Activated T-helper 1 cell treated with Interleukin-2 at 50 U/mL for 16 hours (primary cell): ENCODE measurements around the gene WHRN.

ENCODE experiments used
- DNase-seq: peaks from one replicate; pipeline ENCODE4 v3.0.0-alpha.2; 2020; ENCODE audit warnings: low read depth

WHRN gene

GRCh38 chr9:114450181-114450580 is 55.1 kb downstream of the WHRN start:
- no peak for DNase-seq

GRCh38 chr9:114449236-114449635 is 56.0 kb downstream of the WHRN start:
- no peak for DNase-seq

- no peak for DNase-seq
These were observed 56.6 kb downstream of the WHRN start for GRCh38 chr9:114448706-114449105.

- DNase-seq, result no peak
These were observed 58.4 kb downstream of the WHRN start for GRCh38 chr9:114446672-114447450.

- DNase-seq, result no peak
These were observed 59.2 kb downstream of the WHRN start for GRCh38 chr9:114446036-114446435.

GRCh38 chr9:114445616-114446015 is 59.7 kb downstream of the WHRN start:
- no peak for DNase-seq

GRCh38 chr9:114442022-114442421 is 63.3 kb downstream of the WHRN start:
- no peak for DNase-seq

- no peak for DNase-seq
These were observed 67.8 kb downstream of the WHRN start for GRCh38 chr9:114437401-114437893.

- DNase-seq, result no peak
These were observed 70.4 kb downstream of the WHRN start for GRCh38 chr9:114434878-114435311.

- no peak for DNase-seq
These were observed 71.5 kb downstream of the WHRN start for GRCh38 chr9:114433720-114434255.

- no peak for DNase-seq
These were observed 72.2 kb downstream of the WHRN start for GRCh38 chr9:114433086-114433485.

GRCh38 chr9:114432323-114433067 is 72.8 kb downstream of the WHRN start:
- DNase-seq, result no peak

GRCh38 chr9:114431770-114432169 is 73.5 kb downstream of the WHRN start:
- DNase-seq, result no peak

GRCh38 chr9:114431003-114431402 is 74.3 kb downstream of the WHRN start:
- no peak for DNase-seq

- no peak for DNase-seq
These were observed 74.8 kb downstream of the WHRN start for GRCh38 chr9:114430457-114430856.

- DNase-seq, result no peak
These were observed 75.8 kb downstream of the WHRN start for GRCh38 chr9:114429488-114429887.

GRCh38 chr9:114428466-114428865 is 76.8 kb downstream of the WHRN start:
- DNase-seq, result no peak

- DNase-seq, result no peak
These were observed 77.6 kb downstream of the WHRN start for GRCh38 chr9:114427644-114428043.

- no peak for DNase-seq
These were observed 79.0 kb downstream of the WHRN start for GRCh38 chr9:114426046-114426948.

- no peak for DNase-seq
These were observed 80.1 kb downstream of the WHRN start for GRCh38 chr9:114425126-114425525.

- no peak for DNase-seq
These were observed 81.1 kb downstream of the WHRN start for GRCh38 chr9:114424126-114424525.

- DNase-seq, result no peak
These were observed 82.1 kb downstream of the WHRN start for GRCh38 chr9:114423181-114423580.
